HG02610 (cell line): Measurements from ENCODE around the gene SLC35E3.

Source experiments
- ATAC-seq: cut with Tn5 transposase; IDR thresholded peaks from one replicate; pipeline ENCODE4 v1.9.1; 2021; ENCODE audit warnings: mild to moderate bottlenecking, moderate library complexity; ENCODE audit not compliant: unreplicated experiment

The SLC35E3 gene

DNA sequence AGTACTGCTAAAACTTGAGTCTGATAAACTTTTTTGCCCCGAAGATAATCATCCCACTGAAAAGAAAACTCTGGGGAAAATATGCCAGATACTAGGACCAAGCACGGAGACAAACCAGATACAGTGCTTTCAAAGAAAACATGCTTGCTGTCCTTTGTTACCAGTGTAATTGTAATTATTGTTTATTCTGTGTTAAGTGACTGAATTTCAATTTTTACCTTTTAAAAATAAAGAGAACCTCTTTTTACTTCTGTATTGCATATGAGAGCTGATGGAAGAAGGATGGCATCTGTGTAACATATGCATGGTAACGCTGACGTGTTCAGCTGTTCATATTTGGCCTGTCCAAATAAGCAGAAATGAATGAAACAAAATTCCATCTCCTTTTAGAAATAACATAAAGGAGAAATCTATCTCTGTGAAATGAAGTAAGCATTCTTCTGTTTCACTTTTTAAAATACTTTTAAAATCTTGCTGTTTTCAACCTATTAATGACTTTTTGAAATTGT is 22.5 kb downstream of the SLC35E3 start:
- no peak for ATAC-seq

DNA sequence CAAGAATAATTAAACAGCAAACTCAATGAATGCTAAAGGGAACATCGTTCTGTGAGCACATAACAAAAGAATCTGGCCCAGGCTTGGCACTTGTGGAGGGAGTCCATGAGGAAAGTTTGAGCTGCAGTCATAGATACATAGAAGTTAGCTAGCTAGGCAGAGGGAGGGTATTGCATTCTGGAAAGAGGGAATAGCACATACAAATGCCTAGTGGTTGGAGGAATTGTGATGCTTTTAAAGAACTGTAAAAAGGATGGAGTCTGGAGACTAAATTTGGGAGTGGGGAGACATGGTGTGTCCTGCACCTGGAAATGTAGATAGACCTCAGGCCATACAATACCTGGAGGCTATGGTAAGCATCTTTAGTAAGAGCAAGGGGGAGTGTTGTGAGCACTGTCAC is 24.0 kb downstream of the SLC35E3 start:
- no peak for ATAC-seq

DNA sequence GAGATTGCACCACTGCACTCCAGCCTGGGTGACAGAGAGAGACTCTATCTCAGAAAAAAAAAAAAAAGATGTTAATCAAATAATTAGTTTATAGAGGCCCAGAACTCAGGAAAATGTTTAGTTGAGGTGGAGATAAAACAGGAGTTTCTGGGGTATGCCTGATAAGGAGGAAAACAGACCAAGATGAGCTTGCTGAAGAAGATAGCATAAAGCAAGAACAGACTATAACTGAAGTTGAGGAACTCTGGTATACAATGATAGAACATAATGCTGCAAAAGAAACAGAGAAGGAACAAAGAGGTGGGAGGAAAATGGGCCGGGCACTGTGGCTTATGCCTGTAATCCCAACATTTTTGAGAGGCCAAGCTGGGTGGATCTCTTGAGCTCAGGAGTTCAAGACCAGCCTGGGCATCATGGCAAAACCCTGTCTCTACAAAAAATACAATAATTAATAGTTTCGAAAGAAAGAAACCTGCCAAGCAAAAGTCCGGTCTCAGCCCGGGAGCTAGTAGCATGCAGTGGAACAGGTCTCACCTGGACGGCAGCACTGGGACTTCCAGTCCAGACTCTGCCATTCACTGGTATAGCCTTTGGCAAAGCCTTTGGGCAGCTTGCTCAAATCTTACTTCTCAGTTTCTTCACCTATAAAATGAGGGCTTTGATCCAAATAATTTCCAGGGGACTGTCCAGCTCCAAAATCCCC is 25.4 kb downstream of the SLC35E3 start:
- no peak for ATAC-seq

DNA sequence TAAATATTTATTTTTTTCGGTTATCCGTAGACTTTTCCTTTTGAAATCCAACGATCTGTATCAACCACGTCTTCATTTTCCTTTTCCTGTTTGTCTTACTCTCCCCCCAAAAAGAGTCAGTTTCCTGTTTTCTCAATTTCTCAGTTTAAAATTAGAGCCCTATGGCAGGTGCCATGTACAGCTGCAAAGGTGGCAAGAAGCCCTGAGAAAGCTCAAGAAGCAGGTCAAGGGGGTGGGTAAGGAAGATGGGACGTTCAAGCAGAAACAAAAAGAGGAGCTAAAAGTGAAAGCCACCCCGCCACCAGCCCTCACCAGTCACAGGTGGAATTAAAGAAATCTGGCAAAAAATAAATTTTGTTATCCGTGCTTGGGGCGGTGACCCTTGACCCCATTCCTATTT is 26.7 kb downstream of the SLC35E3 start:
- no peak for ATAC-seq

GRCh38 chr12:68773582-68773981 is 27.6 kb downstream of the SLC35E3 start:
- no peak for ATAC-seq

DNA sequence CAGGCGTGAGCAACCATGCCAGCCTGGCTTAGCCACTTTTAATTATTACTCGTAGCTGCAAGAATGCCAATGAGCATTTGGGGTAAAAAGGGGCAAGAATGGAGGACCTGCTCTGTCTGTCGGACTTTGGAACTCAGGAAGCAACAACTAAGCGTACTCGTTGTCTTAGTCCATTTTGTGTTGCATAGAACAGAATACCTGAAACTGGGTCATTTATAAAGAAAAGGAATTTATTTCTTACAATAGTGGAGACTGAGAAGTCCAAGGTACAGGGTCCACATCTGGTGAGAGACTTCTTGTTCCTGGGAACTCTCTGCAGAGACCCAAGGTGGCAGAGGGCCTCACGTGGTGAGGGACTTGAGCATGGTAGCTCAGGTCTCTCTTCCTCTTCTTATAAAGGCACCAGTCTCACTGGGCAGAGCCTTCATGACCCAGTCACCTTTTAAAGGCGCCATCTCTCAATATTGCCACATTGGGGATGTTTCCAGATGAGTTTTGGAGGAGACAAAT is 29.2 kb downstream of the SLC35E3 start:
- ATAC-seq, result no peak

DNA sequence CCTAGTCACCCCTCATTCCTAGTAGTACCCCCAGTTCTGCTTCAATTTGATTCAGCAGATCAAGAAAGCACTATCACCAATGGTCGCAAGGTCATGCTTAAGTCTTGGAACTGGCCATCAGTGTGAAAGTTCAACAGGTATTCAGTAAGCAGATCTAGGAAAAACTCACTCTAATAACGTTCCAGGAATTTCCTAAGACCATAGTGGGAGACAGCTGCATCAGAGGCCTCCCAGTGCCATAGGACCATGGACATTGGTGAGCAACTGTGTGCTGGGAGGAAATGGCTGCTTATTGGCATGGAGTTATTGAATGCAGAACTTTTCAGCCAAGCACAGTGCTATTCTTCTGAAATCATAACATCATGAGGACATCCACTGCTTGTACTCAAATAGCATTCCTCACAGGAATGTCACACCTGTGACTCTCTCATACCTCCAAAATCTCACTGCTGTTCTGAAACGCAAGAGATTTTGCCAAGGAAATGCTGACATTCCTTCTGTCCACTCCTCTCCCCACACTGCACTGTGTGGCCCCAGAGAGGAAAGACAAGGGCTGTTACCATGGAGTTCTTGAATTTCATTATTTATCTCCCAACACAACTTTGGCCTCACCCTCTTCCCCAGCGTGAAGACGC is 31.1 kb downstream of the SLC35E3 start:
- ATAC-seq, result no peak

GRCh38 chr12:68779280-68779679 is 33.3 kb downstream of the SLC35E3 start:
- ATAC-seq, result no peak

DNA sequence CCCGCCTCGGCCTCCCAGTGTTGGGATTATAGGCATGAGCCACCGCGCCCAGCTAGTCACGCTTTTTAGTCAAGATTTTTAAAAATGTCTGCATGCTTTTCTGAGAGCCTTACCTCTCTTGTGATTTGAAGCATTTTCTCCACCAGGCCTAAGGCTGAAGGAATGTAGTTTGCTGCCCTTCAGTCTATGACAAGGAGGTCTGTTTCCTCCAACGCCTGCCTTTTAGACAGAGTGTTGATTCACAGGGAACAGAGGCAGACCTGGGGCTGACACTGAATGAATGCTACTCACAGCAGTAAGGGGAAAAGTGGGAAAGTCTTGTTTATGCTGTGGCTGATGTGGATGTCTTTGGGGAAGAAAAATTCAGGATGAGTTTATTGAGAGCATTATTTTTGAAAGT is 34.8 kb downstream of the SLC35E3 start:
- no peak for ATAC-seq

- ATAC-seq, result no peak
These were observed 35.8 kb downstream of the SLC35E3 start for GRCh38 chr12:68781728-68782127.

DNA sequence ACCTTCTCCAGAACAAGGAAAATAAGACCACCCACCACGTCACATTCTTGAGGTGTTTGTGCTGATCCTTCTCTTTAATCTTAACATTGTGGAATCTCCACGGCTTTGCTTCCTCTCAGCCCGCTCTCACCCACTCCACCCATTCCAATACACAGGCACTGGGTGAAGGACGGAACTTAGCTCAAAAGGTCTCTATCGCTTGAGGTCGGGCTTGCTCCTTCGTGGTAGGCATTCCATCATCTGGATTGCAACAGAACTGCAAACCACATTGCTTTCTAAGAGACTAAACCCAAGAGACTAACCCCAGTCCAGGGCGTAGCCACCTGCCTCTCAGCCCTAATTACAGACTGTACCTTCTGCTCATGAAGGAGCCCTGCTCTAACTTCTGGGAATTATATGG is 38.0 kb downstream of the SLC35E3 start:
- no peak for ATAC-seq

DNA sequence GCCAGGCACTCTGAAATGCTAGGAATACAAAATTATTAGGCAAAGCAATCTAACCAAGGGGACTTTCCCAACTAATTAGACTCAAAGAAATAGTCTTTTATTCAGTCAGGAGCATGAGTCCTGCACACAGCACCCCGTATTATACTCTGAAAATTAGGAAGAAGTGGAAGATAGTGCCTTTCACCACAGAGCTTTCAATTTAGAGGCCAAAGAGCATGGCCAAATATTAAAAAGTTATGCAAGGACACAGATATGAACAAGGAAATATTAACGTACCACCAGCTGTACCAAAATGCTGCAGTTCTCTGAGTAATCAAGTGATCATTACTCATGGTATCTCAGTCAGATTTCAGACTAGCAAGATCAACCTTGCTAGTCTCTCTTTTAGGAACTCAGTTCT is 39.4 kb downstream of the SLC35E3 start:
- ATAC-seq, result no peak

DNA sequence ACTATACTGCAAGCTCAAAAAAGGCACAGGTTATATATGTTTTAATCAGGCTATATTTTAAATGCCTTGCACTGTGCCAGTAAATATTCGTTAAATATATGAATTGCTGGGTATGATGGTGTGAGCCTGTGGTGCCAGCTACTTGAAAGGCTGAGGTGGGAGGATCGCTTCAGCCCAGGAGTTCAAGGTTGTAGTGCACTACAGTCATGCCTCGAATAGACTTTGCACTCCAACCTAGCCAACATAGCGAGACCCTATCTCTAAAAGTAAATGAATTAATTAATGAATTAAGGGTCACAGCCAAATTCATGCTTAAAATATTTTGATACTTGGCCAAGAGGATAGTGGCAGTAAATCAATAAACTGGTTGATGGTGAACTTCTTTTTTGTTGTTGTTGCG is 39.8 kb downstream of the SLC35E3 start:
- no peak for ATAC-seq

DNA sequence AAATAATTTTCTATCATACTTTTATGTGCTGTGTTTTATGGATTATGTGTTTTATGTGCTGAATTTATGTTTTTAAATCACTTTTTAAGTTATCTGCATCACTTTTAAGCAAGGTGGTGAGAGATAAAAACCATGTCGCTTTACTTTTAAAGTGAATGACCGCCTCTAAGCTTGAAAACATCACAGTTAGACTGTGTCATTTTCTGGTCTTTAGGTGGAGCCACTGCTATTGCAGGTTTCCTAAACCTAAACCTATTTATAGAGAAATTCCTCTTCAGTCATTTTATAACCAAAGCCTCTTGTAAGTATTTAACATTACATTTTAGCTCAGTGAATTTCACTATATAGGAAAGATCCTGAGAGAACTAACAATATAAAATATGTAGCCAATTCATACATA is 41.0 kb downstream of the SLC35E3 start:
- no peak for ATAC-seq

DNA sequence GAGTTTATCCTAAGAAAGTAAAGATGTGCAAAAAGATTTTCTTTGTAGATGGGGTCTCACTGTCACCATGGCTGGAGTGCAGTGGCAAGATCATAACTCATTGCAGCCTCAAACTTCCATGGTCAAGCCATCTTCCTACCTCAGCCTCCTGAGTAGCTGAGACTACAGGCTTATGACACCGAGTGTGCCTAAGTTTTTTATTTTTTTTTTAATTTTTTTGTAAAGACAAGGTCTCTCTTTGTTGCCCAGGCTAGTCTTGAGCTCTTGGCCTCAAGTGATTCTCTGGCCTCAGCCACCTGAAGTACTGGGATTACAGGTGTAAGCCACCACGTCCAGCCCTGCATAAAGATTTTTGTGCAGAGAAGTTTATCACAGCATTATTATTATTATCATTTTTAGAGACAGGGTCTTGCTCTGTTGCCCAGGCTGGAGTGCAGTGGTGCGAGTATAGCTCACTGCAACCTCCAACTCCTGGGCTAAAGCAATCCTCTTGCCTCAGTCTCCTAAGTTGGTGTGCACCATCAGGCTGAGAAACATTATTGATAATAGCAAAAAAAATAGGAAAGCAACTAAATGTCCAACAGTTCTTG is 42.7 kb downstream of the SLC35E3 start:
- ATAC-seq, result no peak

DNA sequence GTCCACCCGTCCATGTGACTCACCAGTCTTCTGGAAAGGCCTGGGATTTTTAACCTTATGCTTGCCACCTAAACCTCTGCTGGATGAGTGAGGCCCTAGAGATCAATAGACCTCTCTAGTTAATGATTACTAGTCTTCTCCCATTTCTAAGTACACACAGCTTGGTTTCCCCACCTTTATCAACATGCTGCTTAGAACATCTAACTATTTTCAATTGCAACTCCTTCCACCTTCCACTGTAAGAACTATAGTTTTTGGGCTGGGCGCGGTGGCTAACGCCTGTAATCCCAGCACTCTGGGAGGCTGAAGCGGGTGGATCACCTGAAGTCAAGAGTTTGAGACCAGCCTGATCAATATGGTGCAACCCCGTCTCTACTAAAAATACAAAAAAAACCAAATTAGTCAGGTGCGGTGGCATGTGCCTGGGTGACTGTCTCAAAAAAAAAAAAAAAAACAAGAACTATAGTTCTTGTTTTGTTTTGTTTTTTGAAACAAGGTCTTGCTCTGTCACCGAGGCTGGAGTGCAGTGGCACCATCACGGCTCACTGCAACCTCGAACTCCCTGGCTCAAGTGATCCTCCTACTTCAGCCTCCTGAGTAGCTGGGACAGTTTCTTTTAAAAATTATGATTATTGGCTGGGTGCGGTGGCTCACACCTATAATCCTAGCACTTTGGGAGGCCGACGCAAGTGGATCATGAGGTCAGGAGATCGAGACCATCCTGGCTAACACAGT is 43.3 kb downstream of the SLC35E3 start:
- ATAC-seq, result no peak

- ATAC-seq, result no peak
These were observed 44.3 kb downstream of the SLC35E3 start for GRCh38 chr12:68790081-68790951.

GRCh38 chr12:68790952-68791234 is 44.9 kb downstream of the SLC35E3 start:
- ATAC-seq, result no peak

GRCh38 chr12:68791897-68792481 is 46.0 kb downstream of the SLC35E3 start:
- no peak for ATAC-seq

- peak; percentile 84 for ATAC-seq
These were observed 47.0 kb downstream of the SLC35E3 start for GRCh38 chr12:68792952-68793351.
